Endodermal cell (in vitro differentiated cells): Measurements from ENCODE around the gene CAV1. TPM values are rescaled to one million over a fixed set of nuclear protein-coding genes. Genes with fewer than 3 reads are reported as not detected.

ENCODE experiments used
- DNase-seq: peaks from one replicate; pipeline ENCODE4 v3.0.0-alpha.2; 2017
- H3K27ac ChIP-seq: 2 replicates; pipeline ENCODE4 v1.5.1; 2013; ENCODE audit warnings: mild to moderate bottlenecking, low read depth, low read length, moderate library complexity
- H3K27me3 ChIP-seq: 2 replicates; pipeline ENCODE4 v1.6.1; 2013; ENCODE audit warnings: mild to moderate bottlenecking, low read length, moderate library complexity; ENCODE audit not compliant: insufficient read depth, control insufficient read depth, poor library complexity, severe bottlenecking
- H3K36me3 ChIP-seq: 2 replicates; pipeline ENCODE4 v1.7.0; 2013; ENCODE audit warnings: mild to moderate bottlenecking, low read length, moderate library complexity; ENCODE audit not compliant: control insufficient read depth, insufficient read depth
- H3K4me1 ChIP-seq: one replicate; pipeline ENCODE4 v1.7.0; 2013; ENCODE audit warnings: low read length; ENCODE audit not compliant: control insufficient read depth, insufficient read depth
- H3K4me3 ChIP-seq: 2 replicates; pipeline ENCODE4 v1.5.1; 2013; ENCODE audit warnings: mild to moderate bottlenecking, low read length, moderate library complexity
- H3K9ac ChIP-seq: 2 replicates; pipeline ENCODE4 v1.6.1; 2013; ENCODE audit warnings: mild to moderate bottlenecking, low read length, moderate library complexity; ENCODE audit not compliant: poor library complexity, severe bottlenecking; ENCODE audit errors: extremely low read depth
- H3K9me3 ChIP-seq: 2 replicates; pipeline ENCODE4 v1.6.1; 2013; ENCODE audit warnings: mild to moderate bottlenecking, low read length, moderate library complexity; ENCODE audit not compliant: control insufficient read depth
- H3K27ac Mint-ChIP-seq: 2 replicates; pipeline ENCODE4 v1.8.0; 2020; ENCODE audit warnings: mixed read lengths
- H3K27me3 Mint-ChIP-seq: 2 replicates; pipeline ENCODE4 v1.8.0; 2021; ENCODE audit warnings: mild to moderate bottlenecking, mixed read lengths; ENCODE audit not compliant: insufficient read depth
- H3K36me3 Mint-ChIP-seq: 2 replicates; pipeline ENCODE4 v1.8.0; 2020; ENCODE audit warnings: low read depth, mixed read lengths
- H3K4me1 Mint-ChIP-seq: 2 replicates; pipeline ENCODE4 v1.8.0; 2020; ENCODE audit warnings: mixed read lengths
- H3K4me3 Mint-ChIP-seq: 2 replicates; pipeline ENCODE4 v1.8.0; 2020; ENCODE audit warnings: mild to moderate bottlenecking, moderate library complexity, mixed read lengths
- H3K9me3 Mint-ChIP-seq: 2 replicates; pipeline ENCODE4 v1.8.0; 2020; ENCODE audit warnings: mild to moderate bottlenecking, mixed read lengths
- WGBS, 2 experiments: methylation state at CpG; one replicate each; pipeline versions ENCODE4 v1.1.5 to v1.1.7; 2013; ENCODE audit warnings: missing lambda C conversion rate in 2 of 2, mixed read lengths in 1 of 2; ENCODE audit not compliant: insufficient coverage in 1 of 2, insufficient read length in 1 of 2; 5-methylcytosine and 5-hydroxymethylcytosine counted together
- total RNA-seq, 2 donors: library from RNA; stranded (reverse); fragmentation: NEBNext Ultra II Directional in 1 of 2; extraction: Animal tissue kit (Norgen Biotek cat#: 25700) in 1 of 2; gene quantifications; 2 replicates in 1 of 2; 3 replicates in 1 of 2; pipeline ENCODE4 v1.2.1, GENCODE V29; 2021
- TF ChIP-seq, protein P1 (sequence below): fragments of 200-600 bp; sonication (generic); conservative IDR thresholded peaks from 2 replicates; pipeline ENCODE4 v1.5.0; 2021; ENCODE audit warnings: antibody characterized with exemption, mild to moderate bottlenecking

CAV1 gene
- total RNA-seq, 2 donors from 2014 or later: 4.9 to 8.8 TPM

- WGBS, 2 experiments: no CpG with 5 or more reads among the region's 2 CpGs
- H3K27ac Mint-ChIP-seq: no peak overlapping the region
- no peaks in the 10 kb centered on the region for H3K27me3 Mint-ChIP-seq
- H3K9me3 ChIP-seq: no peaks in the 10 kb centered on the region
- H3K4me1 ChIP-seq: no peaks in the 10 kb centered on the region
- TF ChIP-seq, protein P1, sequence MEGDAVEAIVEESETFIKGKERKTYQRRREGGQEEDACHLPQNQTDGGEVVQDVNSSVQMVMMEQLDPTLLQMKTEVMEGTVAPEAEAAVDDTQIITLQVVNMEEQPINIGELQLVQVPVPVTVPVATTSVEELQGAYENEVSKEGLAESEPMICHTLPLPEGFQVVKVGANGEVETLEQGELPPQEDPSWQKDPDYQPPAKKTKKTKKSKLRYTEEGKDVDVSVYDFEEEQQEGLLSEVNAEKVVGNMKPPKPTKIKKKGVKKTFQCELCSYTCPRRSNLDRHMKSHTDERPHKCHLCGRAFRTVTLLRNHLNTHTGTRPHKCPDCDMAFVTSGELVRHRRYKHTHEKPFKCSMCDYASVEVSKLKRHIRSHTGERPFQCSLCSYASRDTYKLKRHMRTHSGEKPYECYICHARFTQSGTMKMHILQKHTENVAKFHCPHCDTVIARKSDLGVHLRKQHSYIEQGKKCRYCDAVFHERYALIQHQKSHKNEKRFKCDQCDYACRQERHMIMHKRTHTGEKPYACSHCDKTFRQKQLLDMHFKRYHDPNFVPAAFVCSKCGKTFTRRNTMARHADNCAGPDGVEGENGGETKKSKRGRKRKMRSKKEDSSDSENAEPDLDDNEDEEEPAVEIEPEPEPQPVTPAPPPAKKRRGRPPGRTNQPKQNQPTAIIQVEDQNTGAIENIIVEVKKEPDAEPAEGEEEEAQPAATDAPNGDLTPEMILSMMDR: no peak
- peaks cover 10% of the 10 kb centered on the region for H3K4me1 Mint-ChIP-seq
- H3K27ac ChIP-seq: no peak overlapping the region
- no peak for DNase-seq
- H3K36me3 ChIP-seq: no peaks in the 10 kb centered on the region
- H3K9ac ChIP-seq: no peak overlapping the region
- no peak overlapping the region for H3K4me3 ChIP-seq
- H3K27me3 ChIP-seq: no peaks in the 10 kb centered on the region
- no peaks in the 10 kb centered on the region for H3K9me3 Mint-ChIP-seq
- H3K36me3 Mint-ChIP-seq: no peaks in the 10 kb centered on the region
- H3K4me3 Mint-ChIP-seq: no peak overlapping the region
These were observed 34.5 kb upstream of the CAV1 start for GRCh38 chr7:116490351-116490750.

DNA sequence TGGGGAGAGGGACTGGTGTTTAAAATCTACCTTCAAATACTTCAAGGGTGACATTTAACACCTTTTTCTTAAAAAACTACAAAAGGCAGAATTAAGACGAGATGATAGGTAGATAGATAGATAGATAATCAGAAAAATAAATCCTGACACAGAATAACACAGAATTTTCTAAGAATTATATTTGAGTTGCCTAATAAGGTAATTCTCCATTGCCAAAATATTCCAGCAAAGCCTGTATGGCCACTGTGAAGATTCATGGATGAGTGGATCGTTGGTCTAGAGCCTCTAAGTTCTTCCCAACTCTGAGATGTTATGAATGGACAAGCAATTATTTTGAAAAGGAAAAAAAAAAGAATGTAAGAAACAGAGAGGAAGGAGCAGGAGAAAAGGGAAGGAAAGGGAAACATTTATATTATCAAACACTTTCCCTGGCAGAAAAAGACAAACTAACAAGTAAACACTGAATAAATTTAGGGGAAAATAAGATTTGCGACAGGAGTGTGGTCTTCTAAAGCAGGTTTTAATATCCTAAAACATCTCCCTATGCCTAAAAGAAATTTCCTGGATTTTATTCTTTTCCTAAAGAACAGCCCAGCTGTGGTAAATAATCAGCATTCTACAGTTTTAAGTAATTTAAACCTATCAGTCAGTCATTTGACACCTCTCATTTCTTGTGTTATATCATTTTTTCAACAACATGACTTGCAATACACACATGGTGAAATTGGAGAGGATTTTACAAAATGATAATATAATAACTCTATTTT is 32.8 kb upstream of the CAV1 start:
- Histone ChIP-seq H3K27me3 (no peaks in the 10 kb centered on the region), H3K9me3 (no peaks in the 10 kb centered on the region), H3K4me1 (no peaks in the 10 kb centered on the region), H3K4me3 (no peak overlapping the region), H3K27ac (no peak overlapping the region), H3K36me3 (no peaks in the 10 kb centered on the region), H3K9ac (no peak overlapping the region)
- DNase-seq: no peak
- TF ChIP-seq, protein P1: no peak
- Mint-ChIP-seq H3K4me3 (no peak overlapping the region), H3K9me3 (no peaks in the 10 kb centered on the region), H3K36me3 (no peaks in the 10 kb centered on the region), H3K4me1 (peaks cover 10% of the 10 kb centered on the region), H3K27me3 (no peaks in the 10 kb centered on the region), H3K27ac (no peak overlapping the region)
- WGBS, 2 experiments: 33 to 74% methylated on average over 1 to 2 of the region's 3 CpGs

DNA sequence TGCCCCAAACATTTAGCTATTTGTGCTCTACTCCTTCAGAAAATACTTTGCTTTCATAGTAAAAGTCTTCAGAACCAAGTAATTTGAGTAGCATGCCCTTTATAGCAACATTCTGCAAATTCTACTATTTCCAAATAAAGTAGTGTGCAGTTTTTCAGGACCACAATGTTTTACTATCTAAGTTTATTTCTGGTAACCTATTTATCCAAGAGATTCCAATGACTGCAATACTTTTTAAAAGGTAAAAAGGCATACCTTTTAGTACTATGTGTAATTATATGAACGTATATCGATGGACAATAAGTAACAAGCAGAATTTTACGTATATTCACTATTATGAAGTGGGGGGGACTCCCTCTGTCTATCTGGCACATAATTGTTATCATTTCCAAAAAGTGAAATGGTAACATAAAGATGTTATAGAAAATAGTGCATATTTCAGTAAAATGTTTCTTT is 32.2 kb upstream of the CAV1 start:
- no peak overlapping the region for H3K9ac ChIP-seq
- H3K27me3 ChIP-seq: no peaks in the 10 kb centered on the region
- DNase-seq: no peak
- no peak overlapping the region for H3K27ac Mint-ChIP-seq
- 97 to 100% methylated on average over 2 to 3 of the region's 3 CpGs for WGBS, 2 experiments
- H3K4me3 Mint-ChIP-seq: no peak overlapping the region
- H3K27ac ChIP-seq: no peak overlapping the region
- H3K36me3 ChIP-seq: no peaks in the 10 kb centered on the region
- TF ChIP-seq, protein P1: no peak
- H3K9me3 ChIP-seq: no peaks in the 10 kb centered on the region
- no peaks in the 10 kb centered on the region for H3K27me3 Mint-ChIP-seq
- H3K9me3 Mint-ChIP-seq: peaks cover 2% of the 10 kb centered on the region
- H3K4me1 ChIP-seq: no peaks in the 10 kb centered on the region
- no peak overlapping the region for H3K4me3 ChIP-seq
- peaks cover 10% of the 10 kb centered on the region for H3K4me1 Mint-ChIP-seq
- H3K36me3 Mint-ChIP-seq: no peaks in the 10 kb centered on the region
